D721Med (cell line): ENCODE data around the gene FAM24B.
"Not testable (repeated sequence)": the region's sequence is repeated elsewhere in the genome, so short reads cannot be mapped to it uniquely, and the experiment has no call there.

Experiments used
- DNase-seq: peaks from one replicate; pipeline ENCODE4 v3.0.0; 2011; ENCODE audit warnings: low spot score; ENCODE audit not compliant: insufficient read length
- FAIRE-seq: peaks from 2 replicates; lab custom pipeline; 2011; peaks lifted over from hg19 to GRCh38; lab: Jason Lieb, UNC
- TF ChIP-seq, protein P1 (sequence below): IDR thresholded peaks from 2 replicates; pipeline ENCODE4 v1.5.1; 2012; ENCODE audit warnings: mild to moderate bottlenecking, control low read depth; ENCODE audit not compliant: insufficient read depth; ENCODE audit errors: missing control alignments

Gene FAM24B, protein sequence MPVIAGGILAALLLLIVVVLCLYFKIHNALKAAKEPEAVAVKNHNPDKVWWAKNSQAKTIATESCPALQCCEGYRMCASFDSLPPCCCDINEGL

DNA sequence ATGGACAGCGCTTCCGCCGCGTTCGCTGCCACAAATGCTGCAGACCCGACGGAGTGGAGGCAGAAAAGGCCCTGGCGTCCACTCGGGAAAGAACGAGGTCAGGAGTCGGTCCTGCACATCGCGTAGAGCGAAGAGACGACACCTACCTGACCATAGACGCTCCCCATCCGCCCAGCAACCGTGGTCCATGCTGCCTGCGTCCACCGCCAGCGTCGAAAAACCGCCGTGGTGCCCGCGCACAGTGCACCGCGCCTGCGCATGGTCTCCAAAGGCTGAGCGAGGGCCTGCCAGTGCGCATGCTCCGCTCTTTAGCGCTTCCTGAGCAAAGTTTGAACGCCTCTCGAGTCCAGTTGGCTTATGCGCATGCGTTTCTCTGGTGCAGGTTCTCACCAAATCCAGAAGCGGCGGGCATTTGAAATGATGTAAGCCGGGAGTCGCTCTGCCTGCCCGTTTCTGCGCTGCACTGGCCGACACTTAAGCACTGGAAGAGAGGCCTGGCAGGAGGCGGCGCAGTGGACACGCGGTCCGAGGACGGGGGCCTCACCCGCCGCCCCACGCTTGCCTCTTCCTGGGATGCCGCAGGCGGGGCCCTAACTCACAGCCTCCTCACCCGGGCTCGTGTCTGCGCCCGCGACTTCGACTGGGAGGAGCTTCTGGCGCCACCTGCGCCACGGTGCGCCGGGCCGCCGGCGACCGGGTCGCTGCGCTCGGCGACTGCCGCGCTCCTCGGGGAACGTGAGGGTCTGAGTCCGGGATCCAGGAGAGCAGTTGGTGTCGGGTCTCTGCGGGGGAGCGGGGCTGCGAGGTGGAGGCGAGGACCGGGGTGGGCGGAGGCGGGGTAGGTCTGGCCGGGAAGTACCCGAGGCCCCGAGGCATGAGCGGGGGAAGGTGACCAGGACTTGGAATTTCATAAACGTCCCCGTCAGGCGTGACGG is at the start of gene FAM24B:
Gene FAM24B (minus strand): TSS at position 243 of the 935 bp plus-strand sequence. CDS start 29,066 bp downstream, outside the sequence.
- FAIRE-seq (no peak), DNase-seq (peak; percentile 25)
- TF ChIP-seq, protein P1, sequence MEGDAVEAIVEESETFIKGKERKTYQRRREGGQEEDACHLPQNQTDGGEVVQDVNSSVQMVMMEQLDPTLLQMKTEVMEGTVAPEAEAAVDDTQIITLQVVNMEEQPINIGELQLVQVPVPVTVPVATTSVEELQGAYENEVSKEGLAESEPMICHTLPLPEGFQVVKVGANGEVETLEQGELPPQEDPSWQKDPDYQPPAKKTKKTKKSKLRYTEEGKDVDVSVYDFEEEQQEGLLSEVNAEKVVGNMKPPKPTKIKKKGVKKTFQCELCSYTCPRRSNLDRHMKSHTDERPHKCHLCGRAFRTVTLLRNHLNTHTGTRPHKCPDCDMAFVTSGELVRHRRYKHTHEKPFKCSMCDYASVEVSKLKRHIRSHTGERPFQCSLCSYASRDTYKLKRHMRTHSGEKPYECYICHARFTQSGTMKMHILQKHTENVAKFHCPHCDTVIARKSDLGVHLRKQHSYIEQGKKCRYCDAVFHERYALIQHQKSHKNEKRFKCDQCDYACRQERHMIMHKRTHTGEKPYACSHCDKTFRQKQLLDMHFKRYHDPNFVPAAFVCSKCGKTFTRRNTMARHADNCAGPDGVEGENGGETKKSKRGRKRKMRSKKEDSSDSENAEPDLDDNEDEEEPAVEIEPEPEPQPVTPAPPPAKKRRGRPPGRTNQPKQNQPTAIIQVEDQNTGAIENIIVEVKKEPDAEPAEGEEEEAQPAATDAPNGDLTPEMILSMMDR = no peak

DNA sequence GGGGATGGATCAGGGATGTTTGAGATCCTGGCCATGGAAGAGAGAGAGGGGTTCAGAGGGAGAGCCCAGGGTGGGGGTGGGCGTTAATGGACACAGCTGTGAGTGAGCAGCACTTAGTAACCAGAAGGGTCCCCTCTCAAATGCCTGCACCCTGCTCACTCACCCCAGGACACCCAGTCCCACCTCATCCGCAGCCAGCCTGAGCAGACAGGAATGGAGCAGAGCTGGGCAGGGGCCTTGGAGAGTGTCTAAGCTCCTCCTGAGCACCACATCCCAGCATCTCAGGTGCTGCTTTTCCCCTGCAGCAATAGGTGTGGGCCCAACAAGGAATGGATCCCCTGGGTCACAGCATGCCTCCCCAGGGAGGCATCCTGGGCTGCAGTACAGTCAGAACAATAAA is 36.3 kb upstream of the FAM24B start:
- FAIRE-seq = no peak
- TF ChIP-seq, protein P1 = no peak

DNA sequence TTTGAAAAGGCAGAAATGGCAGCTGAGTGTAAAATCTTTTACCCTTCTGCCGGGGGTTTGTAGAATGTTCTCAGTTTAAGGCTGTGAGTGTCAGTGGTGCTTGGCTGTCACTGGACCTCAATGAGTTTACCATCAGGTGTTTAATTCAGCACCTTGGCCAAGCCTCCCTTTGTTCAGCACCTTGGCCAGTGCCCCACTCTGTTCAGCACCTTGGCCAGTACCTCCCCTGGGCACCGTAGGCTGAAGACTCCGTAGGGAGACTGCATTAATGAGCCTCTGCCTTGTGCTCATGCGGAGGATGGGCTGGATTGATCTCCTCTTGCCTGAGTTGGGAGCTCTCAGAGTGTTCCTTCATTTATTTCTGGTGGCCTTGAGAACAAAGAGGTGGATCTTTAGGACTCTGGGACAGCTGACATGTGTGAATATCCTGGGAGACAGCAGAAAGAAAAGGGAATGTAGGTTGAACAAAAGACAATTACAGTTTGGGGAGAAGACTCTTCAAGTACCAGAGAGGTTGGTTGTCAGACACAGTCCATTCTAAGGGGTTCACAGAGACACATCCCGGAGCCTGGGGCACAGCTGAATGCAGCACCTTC is 32.6 kb upstream of the FAM24B start:
- FAIRE-seq = no peak
- TF ChIP-seq, protein P1 = no peak
- no peak for DNase-seq

More for the DNA sequence above, 36.3 kb upstream of the FAM24B start:
- no peak for DNase-seq

DNA sequence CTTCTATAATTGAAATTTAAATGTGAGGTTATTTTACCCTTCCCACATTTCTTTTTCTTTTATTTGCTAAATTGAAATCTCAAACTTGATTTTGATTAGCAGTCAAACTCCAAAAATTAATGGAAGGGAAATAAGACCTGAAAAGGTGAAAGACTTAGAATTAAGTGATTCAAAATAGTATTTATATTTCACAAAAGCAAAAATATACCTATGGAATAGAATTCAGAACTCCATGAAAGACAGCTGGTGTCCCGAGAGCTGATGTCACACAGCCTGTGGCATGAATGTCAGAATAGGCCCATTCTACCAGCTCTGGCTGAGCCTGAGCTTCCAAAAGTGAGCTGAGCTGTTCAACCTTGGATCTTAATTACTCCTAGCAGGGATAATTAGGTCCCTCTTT is 30.9 kb upstream of the FAM24B start, which contains the start of gene FAM24A:
Gene FAM24A (plus strand): TSS at position 301 of the 400 bp plus-strand sequence. CDS start 1,025 bp downstream, outside the sequence.
- DNase-seq = no peak
- TF ChIP-seq, protein P1 = no peak
- no peak for FAIRE-seq

DNA sequence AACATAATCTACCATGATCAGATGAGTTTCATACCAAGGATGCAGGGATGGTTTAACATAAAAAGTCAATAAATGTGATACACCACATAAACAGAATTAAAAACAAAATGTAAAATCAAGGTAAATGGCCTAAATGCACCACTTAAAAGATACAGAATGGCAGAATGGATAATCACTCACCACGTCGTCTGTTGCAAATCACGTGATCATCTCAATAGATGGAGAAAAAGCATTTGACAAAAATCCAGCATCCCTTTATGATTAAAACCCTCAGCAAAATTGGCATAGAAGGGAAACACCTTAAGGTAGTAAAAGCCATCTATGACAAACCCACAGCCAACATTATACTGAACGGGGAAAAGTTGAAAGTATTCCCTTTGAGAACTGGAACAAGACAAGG is 24.5 kb upstream of the FAM24B start:
- not testable (repeated sequence) for DNase-seq, FAIRE-seq

DNA sequence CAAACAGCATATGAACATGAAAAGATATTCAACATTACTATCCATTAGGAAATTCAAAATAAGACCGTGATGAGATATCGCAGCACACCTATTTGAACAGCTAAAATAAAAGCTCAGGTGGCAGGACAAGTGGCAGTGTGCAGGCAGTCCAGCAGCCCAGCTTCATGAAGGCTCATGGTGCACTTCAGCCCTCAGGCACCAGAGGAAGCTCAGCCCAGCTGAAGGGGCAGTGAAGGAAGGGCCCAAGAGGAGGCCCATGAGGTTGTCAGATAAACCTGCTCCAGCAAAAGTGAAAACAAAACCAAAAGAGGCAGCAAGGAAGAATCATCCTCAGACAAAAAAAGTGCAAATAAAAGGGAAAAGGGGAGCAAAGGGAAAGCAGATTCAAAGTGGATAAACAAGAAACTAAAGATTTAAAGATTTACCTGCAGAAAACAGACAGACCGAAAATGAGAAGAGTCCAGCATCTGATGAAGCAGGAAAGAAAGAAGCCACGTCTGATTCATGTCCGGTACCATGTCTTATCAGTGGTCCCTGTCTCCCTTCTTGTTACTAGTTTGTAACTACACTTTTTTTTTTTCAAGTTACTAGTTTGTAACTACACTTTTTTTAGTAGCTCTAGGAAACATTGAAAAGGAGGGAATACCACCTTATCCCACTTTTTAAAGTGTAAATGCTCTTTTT is 15.0 kb upstream of the FAM24B start:
- TF ChIP-seq, protein P1 = no peak
- DNase-seq = no peak
- no peak for FAIRE-seq

DNA sequence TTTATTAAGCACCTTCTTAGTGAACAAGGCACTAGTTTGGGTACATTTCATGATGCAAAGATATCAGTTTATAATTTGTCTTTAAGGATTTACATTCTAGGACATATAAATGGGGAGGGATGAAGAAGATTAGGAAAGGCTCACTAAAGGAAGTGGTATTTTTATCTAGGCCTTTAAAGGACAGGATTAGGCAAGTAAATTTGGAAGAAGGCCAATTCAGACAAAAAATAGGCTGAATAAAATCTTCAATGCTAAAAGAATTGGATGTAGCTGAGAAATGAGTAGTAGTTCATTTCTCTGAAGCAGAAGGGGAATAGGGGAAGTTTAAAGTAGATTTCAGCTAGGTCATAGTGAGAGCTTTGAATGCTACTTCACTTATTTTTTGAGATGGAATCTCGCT is 4.8 kb upstream of the FAM24B start:
- TF ChIP-seq, protein P1 = no peak
- FAIRE-seq = no peak
- no peak for DNase-seq
